Neural progenitor cell (in vitro differentiated cells): ENCODE results near the gene CDK13. TPM values are rescaled to one million over a fixed set of nuclear protein-coding genes. Genes with fewer than 3 reads are reported as not detected.

Source experiments
- DNase-seq: peaks from one replicate; pipeline ENCODE4 v3.0.0-alpha.2; 2016; ENCODE audit warnings: low spot score
- H2AFZ ChIP-seq: fragments of 200-600 bp; sonication (generic); replicated peaks from 2 replicates; pipeline ENCODE4 v1.6.1; 2016; ENCODE audit warnings: antibody characterized with exemption
- H3F3A ChIP-seq: fragments of 200-600 bp; sonication (generic); 2 replicates; pipeline ENCODE4 v1.6.1; 2016; ENCODE audit warnings: antibody characterized with exemption, low read depth
- H3K27ac ChIP-seq: fragments of 200-600 bp; sonication (generic); 2 replicates; pipeline ENCODE4 v1.5.1; 2016; ENCODE audit warnings: mild to moderate bottlenecking
- H3K27me3 ChIP-seq: fragments of 200-600 bp; sonication (generic); 2 replicates; pipeline ENCODE4 v1.6.1; 2016; ENCODE audit warnings: mild to moderate bottlenecking, moderate library complexity
- H3K36me3 ChIP-seq: fragments of 200-600 bp; sonication (generic); 2 replicates; pipeline ENCODE4 v1.5.1; 2016
- H3K4me1 ChIP-seq: fragments of 200-600 bp; sonication (generic); 2 replicates; pipeline ENCODE4 v1.6.1; 2016; ENCODE audit warnings: mixed run types
- H3K4me2 ChIP-seq: fragments of 200-600 bp; sonication (generic); 2 replicates; pipeline ENCODE4 v1.6.1; 2016
- H3K4me3 ChIP-seq: fragments of 200-600 bp; sonication (generic); 2 replicates; pipeline ENCODE4 v1.5.1; 2016
- H3K79me2 ChIP-seq: fragments of 200-600 bp; sonication (generic); 2 replicates; pipeline ENCODE4 v1.6.1; 2016; ENCODE audit warnings: low read depth
- H3K9ac ChIP-seq: fragments of 200-600 bp; sonication (generic); 2 replicates; pipeline ENCODE4 v1.6.1; 2016
- H3K9me3 ChIP-seq: fragments of 200-600 bp; sonication (generic); 2 replicates; pipeline ENCODE4 v1.5.1; 2016; ENCODE audit warnings: low read depth
- H4K20me1 ChIP-seq: fragments of 200-600 bp; sonication (generic); 2 replicates; pipeline ENCODE4 v1.6.1; 2016; ENCODE audit warnings: low read depth
- H3K27ac Mint-ChIP-seq: 3 replicates; pipeline ENCODE4 v1.8.0; 2021; ENCODE audit warnings: mixed read lengths
- H3K27me3 Mint-ChIP-seq: 2 replicates; pipeline ENCODE4 v1.8.0; 2022; ENCODE audit warnings: low read depth, mild to moderate bottlenecking, inconsistent platforms, moderate library complexity, mixed read lengths; ENCODE audit not compliant: insufficient read depth
- H3K36me3 Mint-ChIP-seq: 3 replicates; pipeline ENCODE4 v1.8.0; 2021; ENCODE audit warnings: mixed read lengths
- H3K4me1 Mint-ChIP-seq: 3 replicates; pipeline ENCODE4 v1.8.0; 2021; ENCODE audit warnings: mixed read lengths
- H3K4me3 Mint-ChIP-seq: 3 replicates; pipeline ENCODE4 v1.8.0; 2021; ENCODE audit warnings: mild to moderate bottlenecking, moderate library complexity, mixed read lengths
- H3K9me3 Mint-ChIP-seq: 3 replicates; pipeline ENCODE4 v1.8.0; 2020; ENCODE audit warnings: mixed read lengths
- CTCF ChIP-seq: fragments of 200-600 bp; sonication (generic); IDR thresholded peaks from 2 replicates; pipeline ENCODE4 v1.5.1; 2017; ENCODE audit warnings: antibody characterized with exemption, mild to moderate bottlenecking
- EZH2 ChIP-seq: fragments of 200-600 bp; sonication (generic); IDR thresholded peaks from 2 replicates; pipeline ENCODE4 v1.6.1; 2017; ENCODE audit warnings: antibody characterized with exemption, mild to moderate bottlenecking, moderate library complexity
- EZH2phosphoT487 ChIP-seq: fragments of 200-600 bp; sonication (generic); IDR thresholded peaks from 2 replicates; pipeline ENCODE4 v1.6.1; 2017; ENCODE audit warnings: antibody characterized with exemption
- total RNA-seq: library from RNA; depleted of rRNA; stranded (reverse); fragments of >200 nt; gene quantifications from 2 replicates; pipeline ENCODE4 v1.2.3, GENCODE V29; 2015; ENCODE audit warnings: low replicate concordance

The CDK13 gene
- total RNA-seq, 1 donor from 2014 or later: 75.5 TPM

DNA sequence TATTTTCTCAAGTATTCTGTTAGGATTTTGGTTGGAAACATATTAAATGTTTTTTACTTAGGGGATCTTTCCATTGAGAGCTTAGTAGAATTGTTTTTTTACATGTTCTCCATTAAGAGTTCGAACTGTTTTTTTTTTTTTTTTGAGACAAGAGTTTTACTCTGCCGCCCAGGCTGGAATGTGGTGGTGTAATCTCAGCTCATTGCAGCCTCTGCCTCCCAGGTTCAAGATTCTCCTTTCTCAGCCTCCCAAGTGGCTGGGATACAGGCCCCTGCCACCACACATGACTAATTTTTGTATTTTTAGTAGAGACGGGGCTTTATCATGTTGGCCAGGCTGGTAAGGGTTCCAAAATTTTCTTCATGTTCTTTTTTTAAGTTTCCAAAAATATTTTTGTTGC lies 151.1 kb downstream of the CDK13 start:
- no peak for TF ChIP-seq CTCF
- no peak for TF ChIP-seq EZH2
- TF ChIP-seq EZH2phosphoT487: no peak
- Histone ChIP-seq H3F3A (peaks cover 4% of the 10 kb centered on the region), H3K4me2 (no peak overlapping the region), H3K4me3 (no peak overlapping the region), H3K27ac (no peak overlapping the region), H3K27me3 (no peaks in the 10 kb centered on the region), H2AFZ (no peak overlapping the region), H3K9me3 (no peaks in the 10 kb centered on the region), H4K20me1 (no peaks in the 10 kb centered on the region), H3K9ac (no peak overlapping the region), H3K4me1 (no peaks in the 10 kb centered on the region), H3K79me2 (no peaks in the 10 kb centered on the region), H3K36me3 (no peaks in the 10 kb centered on the region)
- Mint-ChIP-seq H3K9me3 (no peaks in the 10 kb centered on the region), H3K4me3 (no peak overlapping the region), H3K36me3 (no peaks in the 10 kb centered on the region), H3K4me1 (no peaks in the 10 kb centered on the region), H3K27me3 (no peaks in the 10 kb centered on the region), H3K27ac (no peak overlapping the region)
- DNase-seq: no peak

GRCh38 chr7:40102897-40103296 lies 152.8 kb downstream of the CDK13 start:
- Histone ChIP-seq H3K27ac (no peak overlapping the region), H3K36me3 (no peaks in the 10 kb centered on the region), H3K79me2 (no peaks in the 10 kb centered on the region), H3K4me2 (no peak overlapping the region), H3K27me3 (no peaks in the 10 kb centered on the region), H3K9me3 (no peaks in the 10 kb centered on the region), H2AFZ (no peak overlapping the region), H3K4me3 (no peak overlapping the region), H3K9ac (no peak overlapping the region), H4K20me1 (no peaks in the 10 kb centered on the region), H3K4me1 (no peaks in the 10 kb centered on the region), H3F3A (peaks cover 4% of the 10 kb centered on the region)
- Mint-ChIP-seq H3K9me3 (no peaks in the 10 kb centered on the region), H3K4me1 (no peaks in the 10 kb centered on the region), H3K36me3 (no peaks in the 10 kb centered on the region), H3K27ac (no peak overlapping the region), H3K4me3 (no peak overlapping the region), H3K27me3 (no peaks in the 10 kb centered on the region)
- TF ChIP-seq CTCF: no peak
- no peak for TF ChIP-seq EZH2
- TF ChIP-seq EZH2phosphoT487: no peak
- DNase-seq: no peak

DNA sequence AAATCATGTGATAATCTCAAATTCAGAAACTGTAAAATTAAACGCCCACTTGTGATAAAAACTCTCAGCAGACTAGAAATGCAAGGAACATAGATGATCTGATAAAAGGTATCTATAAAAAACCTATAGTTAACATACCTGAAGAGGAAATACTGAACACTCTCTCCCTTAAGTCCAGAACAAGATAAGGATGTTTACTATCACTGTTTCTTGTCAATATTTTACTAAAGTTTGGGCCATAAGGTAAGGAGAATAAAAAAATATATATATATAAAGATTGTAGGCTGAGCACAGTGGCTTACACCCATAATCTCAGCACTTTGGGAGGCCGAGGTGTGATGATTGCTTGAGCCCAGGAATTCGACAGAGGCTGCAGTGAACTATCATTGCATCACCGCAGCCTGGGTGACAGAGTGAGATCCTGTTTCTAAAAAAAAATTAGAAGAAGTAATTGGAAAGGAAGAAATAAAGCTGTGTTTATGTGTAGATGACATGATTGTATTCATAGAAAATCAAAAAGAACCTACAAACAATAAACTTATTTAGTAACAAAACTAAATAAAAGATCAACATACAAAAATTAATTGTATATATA lies 155.9 kb downstream of the CDK13 start:
- no peaks in the 10 kb centered on the region for H3K9me3 ChIP-seq
- H3K36me3 Mint-ChIP-seq: peaks cover 2% of the 10 kb centered on the region
- no peak for TF ChIP-seq EZH2phosphoT487
- no peak for TF ChIP-seq EZH2
- no peak for TF ChIP-seq CTCF
- DNase-seq: no peak
- no peaks in the 10 kb centered on the region for H3K79me2 ChIP-seq
- H2AFZ ChIP-seq: no peak overlapping the region
- H3K27me3 ChIP-seq: no peaks in the 10 kb centered on the region
- H3F3A ChIP-seq: no peaks in the 10 kb centered on the region
- no peaks in the 10 kb centered on the region for H3K4me1 Mint-ChIP-seq
- no peak overlapping the region for H3K9ac ChIP-seq
- no peaks in the 10 kb centered on the region for H3K36me3 ChIP-seq
- no peak overlapping the region for H3K4me3 Mint-ChIP-seq
- H3K27ac Mint-ChIP-seq: no peak overlapping the region
- H3K9me3 Mint-ChIP-seq: no peaks in the 10 kb centered on the region
- no peaks in the 10 kb centered on the region for H4K20me1 ChIP-seq
- H3K27ac ChIP-seq: no peak overlapping the region
- no peaks in the 10 kb centered on the region for H3K27me3 Mint-ChIP-seq
- H3K4me2 ChIP-seq: no peak overlapping the region
- no peak overlapping the region for H3K4me3 ChIP-seq
- H3K4me1 ChIP-seq: no peaks in the 10 kb centered on the region
